GM21423 (cell line): ENCODE results near the gene CARD16.
"Not testable (repeated sequence)": the region's sequence is repeated elsewhere in the genome, so short reads cannot be mapped to it uniquely, and the experiment has no call there.

Experiments
- ATAC-seq: cut with Tn5 transposase; IDR thresholded peaks from one replicate; pipeline ENCODE4 v1.9.1; 2021; ENCODE audit warnings: mild to moderate bottlenecking, moderate library complexity; ENCODE audit not compliant: unreplicated experiment

CARD16 gene

GRCh38 chr11:105044557-105045524, at the start of gene CARD16:
Gene CARD16, minus strand, starts transcription at chr11:105045335. Its CDS starts 38 bp downstream, at chr11:105045297.
- ATAC-seq = peak; percentile 100

GRCh38 chr11:105092256-105093239, 47.4 kb upstream of the CARD16 start:
- no peak for ATAC-seq

- ATAC-seq = no peak
These were observed 36.4 kb upstream of the CARD16 start for GRCh38 chr11:105081412-105082150.

- not testable (repeated sequence) for ATAC-seq
These were observed 35.2 kb upstream of the CARD16 start for GRCh38 chr11:105080171-105080906.

GRCh38 chr11:105078283-105078682, 33.1 kb upstream of the CARD16 start:
- ATAC-seq = no peak

- not testable (repeated sequence) for ATAC-seq
These were observed 32.1 kb upstream of the CARD16 start for GRCh38 chr11:105077141-105077790.

GRCh38 chr11:105074166-105074530, 29.0 kb upstream of the CARD16 start:
- ATAC-seq = no peak

- ATAC-seq = no peak
These were observed 28.5 kb upstream of the CARD16 start for GRCh38 chr11:105073456-105074165.

- not testable (repeated sequence) for ATAC-seq
These were observed 26.9 kb upstream of the CARD16 start for GRCh38 chr11:105072080-105072479.

- ATAC-seq = no peak
These were observed 26.1 kb upstream of the CARD16 start for GRCh38 chr11:105071089-105071732.

- no peak for ATAC-seq
These were observed 25.2 kb upstream of the CARD16 start for GRCh38 chr11:105070306-105070705.

- not testable (repeated sequence) for ATAC-seq
These were observed 24.6 kb upstream of the CARD16 start for GRCh38 chr11:105069749-105070148.

GRCh38 chr11:105063245-105063941, 18.3 kb upstream of the CARD16 start:
- not testable (repeated sequence) for ATAC-seq

GRCh38 chr11:105057432-105057831, 12.3 kb upstream of the CARD16 start:
- ATAC-seq = no peak

GRCh38 chr11:105056446-105056845, 11.3 kb upstream of the CARD16 start:
- ATAC-seq = no peak

GRCh38 chr11:105054723-105055493, 9.8 kb upstream of the CARD16 start:
- ATAC-seq = no peak

GRCh38 chr11:105052487-105052886, 7.4 kb upstream of the CARD16 start:
- ATAC-seq = no peak
